NCI-H510A treated with DMSO at 0.1 percent for 48 hours (cell line): ENCODE results near the gene DEPP1.

Experiments used
- DNase-seq: peaks from one replicate; lab custom pipeline; 2025; lab: John Stamatoyannopoulos, UW

DEPP1 gene

GRCh38 chr10:44993922-44994751 is 15.5 kb upstream of the DEPP1 start:
- DNase-seq = no peak

DNA sequence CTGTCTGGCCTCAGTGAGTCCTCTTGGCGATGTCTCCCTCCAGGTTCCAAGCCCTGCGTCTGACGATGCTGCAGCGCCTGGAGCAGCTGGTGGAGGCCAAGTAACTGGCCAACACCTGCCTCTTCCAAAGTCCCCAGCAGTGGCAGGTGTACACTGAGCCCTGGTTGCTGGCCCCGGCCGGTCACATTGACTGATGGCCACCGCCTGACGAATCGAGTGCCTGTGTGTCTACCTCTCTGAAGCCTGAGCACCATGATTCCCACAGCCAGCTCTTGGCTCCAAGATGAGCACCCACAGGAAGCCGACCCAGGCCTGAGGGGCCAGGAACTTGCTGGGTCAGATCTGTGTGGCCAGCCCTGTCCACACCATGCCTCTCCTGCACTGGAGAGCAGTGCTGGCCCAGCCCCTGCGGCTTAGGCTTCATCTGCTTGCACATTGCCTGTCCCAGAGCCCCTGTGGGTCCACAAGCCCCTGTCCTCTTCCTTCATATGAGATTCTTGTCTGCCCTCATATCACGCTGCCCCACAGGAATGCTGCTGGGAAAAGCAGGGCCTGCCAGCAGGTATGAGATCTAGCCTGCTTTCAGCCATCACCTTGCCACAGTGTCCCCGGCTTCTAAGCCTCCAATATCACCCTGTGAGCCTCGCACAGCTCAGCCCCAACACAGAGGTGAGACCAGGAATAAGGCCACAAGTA is 14.8 kb upstream of the DEPP1 start:
- no peak for DNase-seq

- no peak for DNase-seq
Observed at GRCh38 chr10:44992732-44993225, 14.2 kb upstream of the DEPP1 start.

- no peak for DNase-seq
Observed at GRCh38 chr10:44992070-44992731, 13.6 kb upstream of the DEPP1 start.

GRCh38 chr10:44991571-44991970 is 13.0 kb upstream of the DEPP1 start:
- no peak for DNase-seq

DNA sequence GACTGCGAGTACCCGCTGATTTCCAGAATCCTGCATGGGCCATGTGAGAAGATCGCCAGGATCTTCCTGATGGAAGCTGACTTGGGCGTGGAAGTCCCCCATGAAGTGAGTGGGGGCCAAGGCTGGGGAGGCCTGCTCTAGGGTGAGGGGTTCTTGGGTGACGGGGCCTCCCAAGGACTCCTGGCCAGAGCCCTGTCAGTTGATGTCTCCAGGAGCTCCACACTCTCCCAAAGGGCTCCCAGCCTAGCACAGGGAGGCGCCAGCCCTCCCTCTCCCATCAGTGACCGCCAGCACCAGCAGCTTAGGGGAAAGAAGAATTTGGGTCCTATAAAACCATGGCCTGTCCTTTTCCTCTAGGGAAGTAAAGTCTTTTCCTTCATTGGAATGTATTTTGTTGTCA is 12.4 kb upstream of the DEPP1 start:
- DNase-seq = no peak

GRCh38 chr10:44990302-44990655 is 11.7 kb upstream of the DEPP1 start:
- DNase-seq = no peak

GRCh38 chr10:44989597-44990301 is 11.1 kb upstream of the DEPP1 start:
- DNase-seq = no peak

DNA sequence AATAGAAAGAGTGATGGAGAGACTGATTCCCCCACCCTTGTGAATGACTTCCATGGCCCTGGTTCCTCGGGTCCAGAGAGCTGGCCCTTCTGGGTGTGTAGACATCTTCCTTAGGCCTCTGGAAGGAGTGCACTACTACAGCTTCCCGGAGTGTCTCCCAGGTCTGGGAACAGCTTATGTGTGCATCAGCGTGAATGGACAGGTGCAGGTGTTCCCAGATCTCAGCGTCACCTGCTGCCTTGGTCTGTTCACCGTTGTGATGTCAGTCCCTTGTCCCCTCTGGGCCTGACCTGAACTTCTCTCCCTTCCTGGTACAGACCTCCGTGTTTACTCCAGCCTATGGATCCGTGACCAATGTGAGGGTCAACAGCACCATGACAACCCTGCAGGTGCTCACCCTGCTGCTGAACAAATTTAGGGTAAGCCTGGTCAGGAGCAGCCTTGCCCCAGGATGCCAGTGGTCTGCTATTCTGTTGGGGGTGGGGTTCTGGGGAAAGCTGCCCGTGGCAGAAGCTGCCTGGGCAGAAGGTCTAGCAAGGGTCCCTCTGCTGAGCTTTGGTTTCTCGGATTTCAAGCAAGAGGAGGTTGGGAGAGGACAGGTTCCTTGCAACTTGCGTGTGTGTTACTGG is 10.5 kb upstream of the DEPP1 start:
- DNase-seq = peak; percentile 17

GRCh38 chr10:44986670-44987069 is 8.1 kb upstream of the DEPP1 start:
- DNase-seq = no peak

DNA sequence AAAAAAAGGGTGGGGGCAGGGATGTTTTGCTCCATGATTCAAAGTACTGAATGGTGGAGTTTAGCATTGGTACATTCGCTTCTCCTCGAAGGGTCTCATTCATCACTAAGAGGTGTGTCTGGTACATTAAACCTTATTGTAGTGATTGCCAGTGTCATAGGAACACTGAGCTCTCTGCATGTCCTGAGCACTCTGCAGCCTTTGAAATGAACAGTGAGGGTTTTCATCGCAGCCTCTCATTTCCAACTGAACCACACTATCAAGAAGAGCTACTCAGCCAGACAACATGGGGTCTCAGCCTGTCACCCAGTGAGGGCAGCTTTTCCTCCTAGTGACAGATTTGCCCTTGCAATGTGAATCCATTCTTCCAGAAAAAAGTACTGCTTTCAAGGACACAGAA is 7.6 kb upstream of the DEPP1 start:
- DNase-seq = no peak

DNA sequence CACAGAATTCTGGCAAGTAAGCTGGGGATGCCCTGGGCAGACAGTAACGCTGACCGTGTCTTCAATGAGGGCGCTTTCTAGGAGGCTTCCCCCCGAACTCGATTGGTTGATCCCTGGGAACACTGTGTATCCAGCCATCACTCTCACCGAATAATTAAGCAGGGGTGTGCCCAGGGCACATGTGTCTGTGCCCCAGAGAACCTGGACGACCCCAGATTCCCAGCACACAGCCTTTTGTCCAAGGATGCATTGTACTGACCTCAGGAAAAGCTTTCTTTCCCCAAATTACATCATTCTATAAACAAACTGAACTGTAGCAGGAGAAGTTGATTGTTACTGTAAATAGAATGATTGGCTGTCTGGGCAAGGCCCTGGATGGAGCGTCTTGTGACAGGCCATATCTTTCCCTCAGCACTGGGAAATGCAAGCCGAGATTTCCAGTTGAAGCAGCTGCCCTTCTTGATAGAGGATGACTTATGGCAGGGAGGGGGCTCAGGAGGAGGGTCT is 6.6 kb upstream of the DEPP1 start:
- DNase-seq = no peak

DNA sequence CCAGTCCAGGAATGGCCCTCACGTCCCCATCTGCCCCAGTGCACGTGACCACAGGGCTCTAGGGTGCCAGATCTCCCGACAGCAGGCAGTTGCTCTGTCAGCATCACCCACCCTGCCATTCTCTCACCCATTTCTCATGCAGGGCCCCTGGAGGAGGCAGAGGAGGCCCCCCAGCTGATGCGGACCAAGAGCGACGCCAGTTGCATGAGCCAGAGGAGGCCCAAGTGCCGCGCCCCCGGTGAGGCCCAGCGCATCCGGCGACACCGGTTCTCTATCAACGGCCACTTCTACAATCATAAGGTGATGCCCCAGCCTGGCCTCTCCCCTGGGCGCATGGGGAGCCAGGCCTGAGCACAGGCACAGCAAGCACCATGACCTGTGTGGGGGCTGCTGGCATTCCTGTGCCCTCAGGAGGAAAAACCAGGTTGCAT is 6.1 kb upstream of the DEPP1 start:
- DNase-seq = no peak

- no peak for DNase-seq
Observed at GRCh38 chr10:44983895-44984278, 5.3 kb upstream of the DEPP1 start.

DNA sequence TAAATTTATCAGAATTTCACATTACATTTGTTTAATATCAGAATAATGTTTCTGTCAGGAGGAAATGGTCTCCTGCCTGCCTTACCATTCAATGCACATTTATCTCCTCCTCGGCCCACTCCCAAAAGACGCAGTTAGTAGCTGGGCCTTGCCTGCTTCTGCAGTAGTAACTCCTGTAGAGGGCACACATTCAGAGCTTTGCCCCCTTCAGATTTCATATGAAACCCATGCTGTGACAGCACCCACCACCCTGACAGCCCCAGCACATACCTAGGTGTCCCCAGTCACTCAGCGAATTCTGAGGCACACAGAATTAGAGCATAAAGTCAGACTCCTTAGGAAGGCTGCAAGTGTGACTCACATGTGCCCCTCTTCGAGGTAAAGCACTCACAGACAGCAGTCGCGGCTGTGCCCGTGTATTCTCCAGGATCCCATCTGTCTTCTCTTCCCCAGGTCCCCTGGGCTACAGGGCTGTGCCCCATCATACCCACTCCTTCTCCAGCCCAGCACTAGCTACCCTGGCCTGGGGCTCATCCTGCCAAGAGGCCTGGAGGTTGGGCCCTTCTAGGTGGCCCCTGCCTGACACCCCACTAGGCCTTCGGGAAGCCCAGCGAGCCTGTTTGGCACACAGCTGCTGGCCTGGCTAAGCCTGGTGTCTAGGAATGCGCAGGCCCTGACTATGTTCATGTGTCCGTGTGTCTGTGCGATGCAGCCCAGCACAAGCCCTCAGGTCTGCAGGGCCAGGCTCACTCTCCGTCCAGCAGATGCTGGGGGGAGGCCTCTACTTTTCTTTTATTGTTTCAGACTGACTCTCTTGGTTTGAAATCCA is 4.7 kb upstream of the DEPP1 start:
- DNase-seq = no peak

GRCh38 chr10:44982496-44982895 is 3.9 kb upstream of the DEPP1 start:
- no peak for DNase-seq

- DNase-seq = no peak
Observed at GRCh38 chr10:44982114-44982460, 3.5 kb upstream of the DEPP1 start.

- DNase-seq = peak; percentile 10
Observed at GRCh38 chr10:44981172-44982113, 2.8 kb upstream of the DEPP1 start.

- DNase-seq = no peak
Observed at GRCh38 chr10:44980309-44981171, 1.9 kb upstream of the DEPP1 start.
